H9 (cell line): Measurements from ENCODE around the gene DGCR2. TPM values are rescaled to one million over a fixed set of nuclear protein-coding genes. Genes with fewer than 3 reads are reported as not detected.

Experiments used
- DNase-seq: peaks from one replicate; pipeline ENCODE4 v3.0.0-alpha.2; 2017
- H2AFZ ChIP-seq: one replicate; pipeline ENCODE4 v1.6.1; 2013; ENCODE audit warnings: mild to moderate bottlenecking, low read length, control low read depth, moderate library complexity
- H2AK5ac ChIP-seq: 2 replicates; pipeline ENCODE4 v1.6.1; 2013; ENCODE audit warnings: low read length, control low read depth, mixed read lengths; ENCODE audit not compliant: insufficient read length
- H2BK120ac ChIP-seq: one replicate; pipeline ENCODE4 v1.6.1; 2013; ENCODE audit warnings: low read depth, mild to moderate bottlenecking, low read length, control low read depth, inconsistent platforms; ENCODE audit not compliant: poor library complexity, severe bottlenecking
- H2BK12ac ChIP-seq: 2 replicates; pipeline ENCODE4 v1.6.1; 2013; ENCODE audit warnings: low read length, control low read depth, mixed read lengths, low read depth; ENCODE audit not compliant: insufficient read length
- H2BK15ac ChIP-seq: 2 replicates; pipeline ENCODE4 v1.6.1; 2013; ENCODE audit warnings: low read depth, low read length, control low read depth
- H2BK20ac ChIP-seq: one replicate; pipeline ENCODE4 v1.6.1; 2013; ENCODE audit warnings: low read depth, mild to moderate bottlenecking, low read length, control low read depth, inconsistent platforms; ENCODE audit not compliant: poor library complexity, severe bottlenecking
- H2BK5ac ChIP-seq: 2 replicates; pipeline ENCODE4 v1.6.1; 2013; ENCODE audit warnings: low read length, control low read depth, mixed read lengths; ENCODE audit not compliant: insufficient read length
- H3K14ac ChIP-seq: 2 replicates; pipeline ENCODE4 v1.6.1; 2013; ENCODE audit warnings: low read length, control low read depth; ENCODE audit not compliant: insufficient read depth
- H3K18ac ChIP-seq: 2 replicates; pipeline ENCODE4 v1.6.1; 2013; ENCODE audit warnings: low read depth, mild to moderate bottlenecking, mixed read lengths, low read length, control low read depth; ENCODE audit not compliant: insufficient read length
- H3K23ac ChIP-seq: 2 replicates; pipeline ENCODE4 v1.6.1; 2013; ENCODE audit warnings: low read length, control low read depth, mixed read lengths, low read depth; ENCODE audit not compliant: insufficient read length
- H3K23me2 ChIP-seq: 2 replicates; pipeline ENCODE4 v1.6.1; 2013; ENCODE audit warnings: low read depth, mild to moderate bottlenecking, mixed read lengths, low read length, control low read depth; ENCODE audit not compliant: insufficient read length, poor library complexity, severe bottlenecking
- H3K27ac ChIP-seq: 2 replicates; pipeline ENCODE4 v1.5.1; 2013; ENCODE audit warnings: low read length, control low read depth, mixed read lengths, low read depth; ENCODE audit not compliant: insufficient read length
- H3K27me3 ChIP-seq: 2 replicates; pipeline ENCODE4 v1.6.1; 2013; ENCODE audit warnings: low read length, control low read depth, inconsistent platforms; ENCODE audit not compliant: insufficient read depth
- H3K4ac ChIP-seq: 2 replicates; pipeline ENCODE4 v1.6.1; 2013; ENCODE audit warnings: low read depth, mild to moderate bottlenecking, control low read depth, inconsistent platforms, low read length, moderate library complexity
- H3K4me1 ChIP-seq: 2 replicates; pipeline ENCODE4 v1.6.1; 2013; ENCODE audit warnings: low read length, control low read depth, inconsistent platforms; ENCODE audit not compliant: insufficient read depth
- H3K4me2 ChIP-seq: 2 replicates; pipeline ENCODE4 v1.6.1; 2013; ENCODE audit warnings: low read length, control low read depth, mixed read lengths; ENCODE audit not compliant: insufficient read length, insufficient read depth
- H3K56ac ChIP-seq: 2 replicates; pipeline ENCODE4 v1.6.1; 2013; ENCODE audit warnings: low read depth, mild to moderate bottlenecking, mixed read lengths, low read length, control low read depth; ENCODE audit not compliant: insufficient read length
- H3K79me1 ChIP-seq: 2 replicates; pipeline ENCODE4 v1.6.1; 2013; ENCODE audit warnings: low read depth, mild to moderate bottlenecking, moderate library complexity, low read length, control low read depth, inconsistent platforms; ENCODE audit not compliant: insufficient read depth, poor library complexity, severe bottlenecking
- H3K79me2 ChIP-seq: 2 replicates; pipeline ENCODE4 v1.6.1; 2013; ENCODE audit warnings: low read length, control low read depth, inconsistent platforms; ENCODE audit not compliant: insufficient read depth
- H3K9ac ChIP-seq: 2 replicates; pipeline ENCODE4 v1.6.1; 2013; ENCODE audit warnings: low read length, control low read depth, mixed read lengths; ENCODE audit not compliant: insufficient read length; ENCODE audit errors: extremely low read depth
- H3K9me3 ChIP-seq: one replicate; pipeline ENCODE4 v1.6.1; 2013; ENCODE audit warnings: low read depth, low read length, inconsistent platforms; ENCODE audit not compliant: control insufficient read depth
- H3T11ph ChIP-seq: one replicate; pipeline ENCODE4 v1.6.1; 2013; ENCODE audit warnings: mild to moderate bottlenecking, low read length, control low read depth, inconsistent platforms
- H4K20me1 ChIP-seq: one replicate; pipeline ENCODE4 v1.6.1; 2013; ENCODE audit not compliant: control insufficient read depth, insufficient read length, insufficient read depth
- H4K5ac ChIP-seq: 2 replicates; pipeline ENCODE4 v1.6.1; 2013; ENCODE audit warnings: low read depth, mild to moderate bottlenecking, mixed read lengths, low read length, control low read depth; ENCODE audit not compliant: insufficient read length
- H4K8ac ChIP-seq: replicated peaks from 2 replicates; pipeline ENCODE4 v1.6.1; 2013; ENCODE audit warnings: low read length, control low read depth, mixed read lengths, low read depth; ENCODE audit not compliant: insufficient read length
- H4K91ac ChIP-seq: 2 replicates; pipeline ENCODE4 v1.6.1; 2013; ENCODE audit warnings: low read depth, mild to moderate bottlenecking, moderate library complexity, mixed read lengths, low read length, control low read depth; ENCODE audit not compliant: insufficient read length
- H3K27ac Mint-ChIP-seq, 3 experiments: 2 replicates in 2 of 3; 3 replicates in 1 of 3; pipeline ENCODE4 v1.8.0; 2020 to 2021; ENCODE audit warnings: mixed read lengths in 3 of 3, mild to moderate bottlenecking in 1 of 3, moderate library complexity in 1 of 3
- H3K27me3 Mint-ChIP-seq: 2 replicates; pipeline ENCODE4 v1.8.0; 2021; ENCODE audit warnings: low read depth, mild to moderate bottlenecking, moderate library complexity, mixed read lengths
- H3K36me3 Mint-ChIP-seq, 3 experiments: 2 replicates in 2 of 3; 3 replicates in 1 of 3; pipeline ENCODE4 v1.8.0; 2020 to 2021; ENCODE audit warnings: low read depth in 3 of 3, mixed read lengths in 3 of 3; ENCODE audit not compliant: insufficient read depth in 1 of 3
- H3K4me1 Mint-ChIP-seq, 2 experiments: 2 replicates each; pipeline ENCODE4 v1.8.0; 2020; ENCODE audit warnings: mixed read lengths in 2 of 2
- H3K4me3 Mint-ChIP-seq, 2 experiments: 2 replicates in 1 of 2; 3 replicates in 1 of 2; pipeline ENCODE4 v1.8.0; 2020 to 2021; ENCODE audit warnings: mild to moderate bottlenecking in 2 of 2, mixed read lengths in 2 of 2, moderate library complexity in 1 of 2
- H3K9me3 Mint-ChIP-seq, 2 experiments: 2 replicates in 1 of 2; 3 replicates in 1 of 2; pipeline ENCODE4 v1.8.0; 2020; ENCODE audit warnings: mild to moderate bottlenecking in 2 of 2, mixed read lengths in 2 of 2, moderate library complexity in 1 of 2
- CTCF ChIP-seq: fragments of 200-600 bp; sonication (generic); conservative IDR thresholded peaks from 3 replicates; pipeline ENCODE4 v1.8.0; 2021; ENCODE audit warnings: antibody characterized with exemption, mild to moderate bottlenecking
- WGBS: extraction: QIAGEN DNeasy Blood & Tissue Kit; methylation state at CpG from one replicate; pipeline ENCODE4 v1.1.7; 2013; ENCODE audit warnings: missing lambda C conversion rate, low lambda C conversion rate, mixed read lengths; ENCODE audit not compliant: insufficient read length; ENCODE audit errors: extremely low coverage; 5-methylcytosine and 5-hydroxymethylcytosine counted together
- total RNA-seq: library from RNA; stranded (reverse); gene quantifications from 2 replicates; pipeline ENCODE4 v1.2.1, GENCODE V29; 2021

DGCR2 gene
- total RNA-seq, 1 experiment from 2014 or later, result 47.2 TPM

GRCh38 chr22:19070397-19071169 lies 51.6 kb downstream of the DGCR2 start:
- Histone ChIP-seq H4K5ac (no peak overlapping the region), H3K79me2 (no peaks in the 10 kb centered on the region), H3K23me2 (no peaks in the 10 kb centered on the region), H3K27ac (no peak overlapping the region), H3K14ac (no peak overlapping the region), H3T11ph (no peak overlapping the region), H2AK5ac (no peak overlapping the region), H2AFZ (no peak overlapping the region), H3K79me1 (no peaks in the 10 kb centered on the region), H3K56ac (no peak overlapping the region), H2BK20ac (no peak overlapping the region), H4K8ac (no peak overlapping the region), H3K9ac (no peak overlapping the region), H3K27me3 (no peaks in the 10 kb centered on the region), H3K4me2 (no peak overlapping the region), H4K91ac (no peak overlapping the region), H3K9me3 (no peaks in the 10 kb centered on the region), H4K20me1 (no peaks in the 10 kb centered on the region), H3K4me1 (no peaks in the 10 kb centered on the region), H3K4ac (no peak overlapping the region), H2BK15ac (no peak overlapping the region), H2BK12ac (no peak overlapping the region), H2BK120ac (no peak overlapping the region), H2BK5ac (no peak overlapping the region), H3K23ac (no peak overlapping the region), H3K18ac (no peak overlapping the region)
- H3K4me3 Mint-ChIP-seq, result no peak overlapping the region
- peaks cover 8 to 45% (median 33%) of the 10 kb centered on the region in 3 experiments; a peak in 6 of 7 replicates for H3K36me3 Mint-ChIP-seq
- H3K9me3 Mint-ChIP-seq, result no peaks in the 10 kb centered on the region
- TF ChIP-seq CTCF, result no peak
- WGBS, result no CpG with 5 or more reads among the region's 5 CpGs
- no peak for DNase-seq
- H3K4me1 Mint-ChIP-seq, result 0 out of 4 replicates have a peak, but pooled peaks cover 0 to 2% of the 10 kb centered on the region in 2 experiments
- no peaks in the 10 kb centered on the region for H3K27me3 Mint-ChIP-seq
- no peak overlapping the region; a peak in 1 of 7 replicates for H3K27ac Mint-ChIP-seq
